ENCODE data around the gene MPC1L.

MPC1L gene

DNA sequence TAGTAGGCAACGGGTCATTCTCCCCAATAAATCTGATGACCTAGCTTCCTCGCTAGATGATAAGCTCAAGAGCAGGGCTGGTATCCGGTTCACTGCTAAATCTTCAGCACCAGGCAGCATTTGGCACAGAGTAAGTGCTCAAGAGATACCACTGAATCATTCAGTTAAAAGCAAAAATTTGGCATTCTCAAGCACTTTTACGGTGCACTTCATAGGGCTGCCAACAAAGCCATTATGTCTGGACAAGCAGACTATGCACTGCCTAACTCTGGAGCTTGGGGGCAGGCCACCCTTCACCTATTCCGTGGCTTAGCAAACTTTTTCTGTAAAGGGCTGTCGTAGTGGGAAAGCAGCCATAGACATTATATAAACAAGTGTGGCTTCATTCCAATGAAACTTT, 47.9 kb downstream of the MPC1L start:
- FAIRE-seq (no peak), DNase-seq (ENCODE audit: insufficient read length) (no peak)
- TF ChIP-seq POLR2AphosphoS5 (IDR thresholded peaks at IDR 0.05; ENCODE audit: low read depth, low read length) (no peak), TAF1 (IDR thresholded peaks at IDR 0.05; ENCODE audit: borderline replicate concordance, low read depth, low read length) (no peak), POLR2A (IDR thresholded peaks at IDR 0.05; ENCODE audit: low read depth, low read length) (no peak)

All from GM12892 (cell line).